GM18520 (cell line): ENCODE results near the gene HLF.

ENCODE experiments used
- ATAC-seq: cut with Tn5 transposase; IDR thresholded peaks from one replicate; pipeline ENCODE4 v1.9.1; 2021; ENCODE audit not compliant: unreplicated experiment

Gene HLF

DNA sequence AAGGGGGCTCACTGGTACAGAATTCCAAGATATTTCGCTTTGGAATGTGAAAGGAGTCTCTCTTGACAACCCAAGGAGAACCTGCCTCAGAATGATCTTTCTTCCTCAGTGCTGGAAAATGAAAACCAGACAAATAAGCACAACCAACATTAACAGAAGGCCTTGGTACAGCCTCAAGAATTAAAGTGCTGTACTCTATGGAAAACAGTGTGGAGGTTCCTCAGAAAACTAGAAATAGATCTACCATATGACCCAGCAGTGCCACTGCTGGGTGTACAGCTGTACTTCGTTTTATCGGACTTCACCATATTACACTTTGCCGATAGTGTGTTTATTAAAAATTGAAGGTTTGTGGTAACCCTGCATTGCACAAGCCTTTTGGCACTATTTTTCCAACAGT, 25.2 kb downstream of the HLF start:
- ATAC-seq: no peak

DNA sequence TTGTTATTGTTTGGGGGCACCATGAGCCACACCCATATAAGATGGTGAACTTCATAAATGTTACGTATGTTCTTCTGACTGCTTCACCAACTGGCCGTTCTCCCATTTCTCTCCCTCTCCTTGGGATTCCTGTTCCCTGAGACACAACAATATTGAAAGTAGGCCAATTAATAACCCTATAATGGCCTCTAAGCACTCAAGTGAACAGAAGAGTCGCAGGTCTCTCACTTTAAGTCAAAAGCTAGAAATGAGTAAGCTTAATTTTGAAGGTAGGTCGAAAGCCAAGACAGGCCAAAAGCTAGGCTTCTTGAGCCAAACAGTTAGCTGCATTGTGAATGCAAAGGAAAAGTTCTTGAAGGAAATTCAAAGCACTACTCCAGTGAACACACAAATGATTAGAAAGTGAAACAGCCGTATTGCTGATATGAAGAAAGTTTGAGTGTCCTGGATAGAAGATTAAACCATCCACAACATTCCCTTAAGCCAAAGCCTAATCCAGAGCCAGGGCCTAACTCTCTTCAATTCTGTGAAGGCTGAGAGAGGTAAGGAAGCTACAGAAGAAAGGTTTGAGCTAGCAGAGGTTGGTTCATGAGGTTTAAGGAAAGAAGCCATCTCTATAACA, 25.8 kb downstream of the HLF start:
- no peak for ATAC-seq

DNA sequence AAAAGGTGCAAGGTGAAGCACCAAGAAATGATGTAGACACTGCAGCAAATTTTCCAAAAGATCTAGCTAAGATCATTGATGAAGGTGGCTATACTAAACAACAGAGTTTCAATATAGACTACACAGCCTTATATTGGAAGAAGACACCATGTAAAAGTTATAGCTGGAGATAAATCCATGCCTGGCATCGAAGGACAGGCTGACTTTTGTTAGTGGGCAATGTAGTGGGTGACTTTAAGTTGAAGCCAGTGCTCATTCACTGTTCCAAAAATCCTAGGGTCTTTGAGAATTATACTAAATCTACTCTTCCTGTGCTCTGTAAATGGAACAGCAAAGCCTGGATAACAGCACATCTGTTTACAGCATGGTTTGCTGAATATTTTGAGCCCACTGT, 26.4 kb downstream of the HLF start:
- ATAC-seq: no peak

DNA sequence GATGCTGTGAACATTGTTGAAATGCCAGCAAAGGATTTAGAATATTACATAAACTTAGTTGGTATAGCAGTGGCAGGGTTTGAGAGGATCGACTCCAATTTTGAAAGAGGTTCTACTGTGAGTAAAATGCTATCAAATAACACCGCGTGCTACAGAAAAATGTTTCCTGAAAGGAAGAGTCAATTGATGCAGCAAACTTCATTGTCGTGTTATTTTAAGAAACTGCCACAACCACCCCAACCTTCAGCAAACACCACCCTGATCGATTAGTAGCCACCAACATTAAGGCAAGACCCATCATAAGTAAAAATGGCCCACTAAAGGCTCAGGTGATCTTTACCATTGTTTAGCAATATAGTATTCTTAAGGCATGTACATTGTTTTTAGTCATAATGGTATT, 27.3 kb downstream of the HLF start:
- no peak for ATAC-seq

DNA sequence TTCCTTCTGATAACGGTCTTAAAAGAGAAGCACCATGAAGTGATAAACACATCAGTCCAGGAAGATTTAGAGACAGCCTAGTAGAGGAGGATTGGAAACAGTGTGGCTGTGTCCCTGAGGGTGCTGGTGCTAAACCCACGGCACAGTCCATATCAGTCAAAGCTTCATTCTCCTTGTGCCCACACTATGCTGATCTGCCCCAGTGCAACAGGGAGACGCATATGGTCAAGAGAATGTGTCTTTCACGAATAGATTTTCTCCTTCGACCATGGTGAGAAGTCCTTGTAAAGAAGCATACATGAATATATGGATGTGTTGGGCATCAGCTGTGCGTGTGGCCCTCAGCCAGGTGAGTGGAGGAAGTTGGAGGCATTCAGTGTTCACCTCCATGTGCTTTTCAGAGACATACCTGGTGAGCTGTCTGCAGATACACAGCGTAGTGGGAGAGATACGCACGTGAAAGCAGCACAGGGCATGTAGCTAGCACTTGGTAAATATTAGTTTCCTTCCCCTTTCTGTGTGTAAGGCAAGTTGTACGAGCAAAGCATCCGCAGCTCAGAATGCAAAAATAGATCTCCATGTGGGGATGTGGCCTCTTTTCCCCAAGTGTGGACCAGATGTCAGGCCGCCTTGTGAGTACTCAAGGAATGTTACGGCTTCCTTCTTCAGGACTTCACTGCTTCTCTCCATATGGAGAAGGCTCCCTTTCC, 29.4 kb downstream of the HLF start:
- no peak for ATAC-seq

DNA sequence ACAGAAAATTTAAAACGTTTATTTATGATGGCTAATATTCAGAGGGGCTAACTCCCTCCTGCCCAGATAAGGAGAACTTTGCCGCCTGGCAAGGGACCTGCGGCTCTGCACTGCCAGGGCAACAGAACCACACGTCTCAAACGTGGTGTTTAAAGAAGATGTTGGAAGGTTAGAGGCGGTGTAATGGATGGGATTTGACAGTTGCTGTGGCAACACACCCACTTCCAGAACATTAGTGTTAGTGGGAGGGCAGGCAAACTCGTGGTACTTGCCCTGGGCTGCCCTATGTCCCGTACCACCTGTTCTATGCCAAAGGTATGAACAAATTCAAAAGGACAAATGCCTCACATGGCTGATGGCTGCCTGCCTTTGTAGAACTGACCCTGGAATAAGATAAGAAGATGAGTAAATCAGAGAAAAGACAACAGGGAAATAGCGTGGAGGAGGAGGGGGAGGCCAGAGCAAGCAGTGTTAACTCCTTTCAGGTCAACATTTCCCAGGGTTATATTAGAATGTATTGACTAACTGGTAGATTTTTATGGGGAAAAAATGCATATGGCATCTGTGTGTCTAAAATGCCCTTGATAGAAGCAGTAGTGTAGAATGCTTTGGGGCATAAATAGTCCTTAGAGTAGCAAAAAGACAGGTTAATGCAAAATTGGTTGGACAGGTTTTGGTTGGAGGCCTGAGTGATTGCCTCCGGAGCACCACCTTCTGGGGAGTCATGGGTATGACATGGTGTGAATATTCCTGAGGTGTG, 30.8 kb downstream of the HLF start:
- ATAC-seq: no peak

DNA sequence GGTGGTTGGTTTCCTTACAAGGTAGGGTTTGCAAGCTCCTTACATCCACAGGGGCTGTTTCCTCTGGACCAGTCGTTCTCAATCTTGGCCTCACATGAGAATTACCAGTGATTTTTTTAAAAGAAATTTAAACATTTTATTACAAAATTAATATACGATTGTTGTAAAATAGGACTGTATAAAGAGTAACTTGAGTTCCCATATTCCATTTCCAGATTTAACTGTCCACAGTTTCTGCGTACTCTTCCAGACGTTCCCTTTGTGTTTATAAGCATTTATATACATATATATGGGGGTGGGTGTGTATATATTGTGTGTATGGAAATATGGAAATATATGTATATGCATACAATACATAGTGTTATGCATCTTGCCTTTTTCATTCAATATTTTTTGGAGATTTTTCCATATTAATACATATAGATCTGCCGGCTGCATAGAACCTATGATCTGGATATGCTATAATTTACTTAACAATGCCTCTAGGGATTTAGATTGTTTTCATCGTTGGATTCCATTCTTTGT, 31.5 kb downstream of the HLF start:
- no peak for ATAC-seq

DNA sequence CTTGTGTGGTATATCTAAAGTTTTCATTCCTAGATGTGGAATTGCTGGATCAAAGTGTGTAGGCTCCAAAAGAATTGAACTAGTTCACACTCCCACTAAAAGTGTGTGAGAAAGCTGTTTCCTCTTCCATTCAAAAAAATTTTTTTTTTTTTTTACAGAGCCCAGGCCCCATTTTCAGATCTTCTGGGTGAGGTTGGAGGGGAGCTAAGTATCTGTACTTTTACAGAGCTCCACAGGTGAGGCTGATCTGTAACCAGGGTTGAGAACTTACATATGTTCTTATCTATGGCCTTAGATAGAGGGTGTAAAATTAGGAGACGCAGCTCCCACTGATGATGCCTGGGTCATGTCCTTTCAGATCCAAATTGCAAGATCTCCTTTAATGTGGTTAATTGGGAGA, 31.9 kb downstream of the HLF start:
- no peak for ATAC-seq

DNA sequence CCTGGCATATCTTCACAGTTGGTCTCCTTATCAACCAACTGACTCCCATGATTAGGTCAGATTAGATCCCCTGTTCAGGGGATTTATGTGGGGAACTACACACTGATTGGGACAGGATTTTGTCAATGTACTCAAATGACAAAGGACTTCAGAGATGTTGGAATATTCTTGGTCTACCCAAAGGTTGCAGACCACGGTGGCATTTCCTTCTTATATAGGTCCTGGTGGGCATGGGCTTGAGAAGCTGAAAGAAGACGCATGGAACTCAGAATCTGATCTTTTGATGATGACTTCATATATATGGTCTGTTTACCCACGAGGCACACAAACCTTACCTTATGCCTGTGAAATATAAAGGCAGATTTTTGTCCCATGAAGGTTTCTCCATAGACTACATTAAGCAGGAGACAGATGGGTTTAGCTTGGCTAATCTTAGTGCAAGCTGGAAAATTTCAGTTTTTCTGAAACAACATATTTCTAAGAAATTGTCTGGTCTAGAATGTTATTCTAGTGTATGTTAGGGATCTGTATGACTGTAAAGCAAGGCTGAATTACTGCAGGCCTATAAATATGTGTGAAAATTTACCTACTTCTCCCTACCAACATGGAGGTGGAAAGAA, 33.5 kb downstream of the HLF start:
- no peak for ATAC-seq

DNA sequence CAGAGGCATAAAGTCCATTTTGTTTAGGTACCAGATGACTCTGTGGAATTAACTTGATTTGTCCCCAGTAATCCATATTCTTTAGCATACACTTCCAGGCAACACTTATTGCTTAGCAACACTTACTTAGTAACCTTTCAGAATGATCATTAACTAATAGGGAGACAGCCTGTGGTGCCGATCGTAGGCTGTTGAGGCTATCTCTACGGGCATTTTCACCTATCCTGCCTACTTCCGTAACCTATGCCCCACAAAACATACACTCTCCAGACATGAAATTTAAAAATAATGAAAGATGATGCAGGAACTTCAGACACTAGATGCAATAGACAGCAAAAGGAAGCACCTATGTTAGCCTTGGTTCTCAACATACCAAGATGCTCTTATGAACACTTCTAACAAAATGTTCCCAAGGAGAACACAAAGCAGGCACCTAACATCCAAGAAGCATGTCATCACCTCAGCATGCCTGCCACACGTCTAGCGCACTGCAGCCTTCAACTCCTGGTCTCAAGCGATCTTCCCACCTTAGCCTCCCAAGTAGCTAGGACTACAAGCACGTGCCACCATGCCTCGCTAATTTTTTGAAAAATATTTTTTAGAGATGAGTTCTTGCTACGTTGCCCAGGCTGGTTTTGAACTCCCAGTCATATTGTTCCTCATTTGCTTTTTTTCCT, 34.5 kb downstream of the HLF start:
- no peak for ATAC-seq

DNA sequence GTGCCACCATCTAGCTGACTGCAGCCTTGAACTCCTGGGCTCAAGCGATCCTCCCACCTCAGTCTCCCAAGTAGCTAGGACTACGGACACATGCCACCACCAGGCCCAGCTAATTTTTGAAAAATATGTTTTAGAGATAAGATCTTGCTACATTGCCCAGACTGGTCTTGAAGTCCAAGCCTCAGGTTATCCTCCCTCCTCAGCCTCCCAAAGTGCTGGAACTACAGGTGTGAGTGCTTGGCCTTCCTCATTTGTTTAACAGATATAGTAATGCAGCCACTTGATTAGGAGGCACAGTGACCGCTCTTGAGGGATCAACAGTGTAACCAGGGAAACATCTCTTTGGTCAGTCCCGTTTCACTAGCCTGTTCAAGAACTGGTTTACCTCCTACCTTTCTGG, 35.1 kb downstream of the HLF start:
- no peak for ATAC-seq

DNA sequence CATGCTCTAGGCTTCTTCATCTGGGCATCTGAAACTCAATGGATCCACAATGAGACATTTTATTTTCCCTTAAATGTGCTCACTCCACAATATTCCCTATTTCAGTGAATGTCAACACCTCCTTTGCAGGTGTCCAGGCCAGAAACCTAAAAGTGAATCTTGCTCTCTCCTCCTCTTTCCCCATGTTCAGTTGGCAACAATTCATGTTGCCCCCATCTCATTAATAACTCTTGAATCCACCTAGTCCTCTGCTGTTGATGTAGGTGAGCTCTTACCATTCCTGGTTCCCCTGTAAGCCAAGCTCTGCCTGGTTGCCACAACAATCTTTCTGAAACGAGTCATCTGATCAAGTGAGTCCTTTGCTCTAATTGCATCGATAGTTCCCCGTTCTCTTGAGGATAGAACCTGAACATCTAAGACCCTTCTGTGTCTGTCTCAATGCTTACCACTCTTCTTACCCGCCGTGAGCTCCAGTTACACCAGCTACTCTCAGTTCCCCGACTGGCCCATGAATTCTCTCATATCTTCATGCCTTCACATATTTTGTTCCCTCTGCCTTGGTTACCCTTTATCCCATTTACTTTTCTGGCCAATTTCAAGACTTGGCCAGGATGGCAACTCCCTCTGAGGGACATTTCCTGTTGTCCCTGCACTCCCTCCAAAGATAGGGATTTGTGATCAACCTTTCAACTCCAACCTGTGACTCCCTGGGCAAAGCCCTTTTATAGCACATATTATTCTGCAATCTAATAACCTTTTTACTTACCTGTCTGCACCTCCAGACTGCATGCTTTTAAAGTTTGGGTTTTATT, 35.9 kb downstream of the HLF start:
- no peak for ATAC-seq

DNA sequence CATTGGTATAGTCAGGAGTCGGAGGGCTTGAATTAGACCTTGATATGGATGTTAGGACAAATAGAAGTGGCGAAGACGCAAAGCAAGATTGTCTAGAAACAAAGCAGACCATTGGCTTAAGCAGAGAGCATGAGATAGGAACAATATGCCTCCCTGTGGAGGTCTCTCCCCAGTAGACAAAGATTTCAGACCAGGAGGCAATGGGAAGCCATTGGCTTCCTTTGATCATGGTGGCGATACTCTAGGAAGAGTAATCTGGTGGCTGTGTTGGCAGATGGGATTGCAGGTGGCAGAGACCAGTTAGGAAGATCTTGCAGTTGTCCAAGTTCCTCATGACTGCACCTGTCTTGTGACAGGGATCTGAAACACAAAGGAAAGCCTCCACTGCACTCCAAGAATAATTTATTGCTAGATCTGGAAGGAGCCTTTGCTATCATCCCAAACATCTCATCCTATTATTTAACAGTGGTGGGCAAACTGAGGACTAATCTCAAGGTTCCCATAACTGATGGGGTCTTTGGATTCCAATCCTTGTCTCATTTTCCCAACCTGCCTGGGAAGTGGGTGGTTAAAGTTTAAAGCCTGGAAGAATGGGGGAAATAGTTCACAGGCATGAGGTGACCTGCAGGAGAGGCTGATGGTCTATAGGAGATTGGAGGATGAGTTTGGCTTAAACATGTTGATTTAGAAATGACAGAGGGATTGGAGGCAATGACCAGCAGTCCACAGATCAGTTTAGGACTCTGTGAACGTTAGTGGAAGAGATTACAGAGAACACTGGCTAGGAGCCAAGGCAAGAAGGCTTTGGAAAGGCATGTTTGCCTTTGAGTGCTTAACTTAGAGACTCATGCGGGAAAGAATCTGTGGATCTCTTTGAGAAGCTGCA, 37.0 kb downstream of the HLF start:
- no peak for ATAC-seq

DNA sequence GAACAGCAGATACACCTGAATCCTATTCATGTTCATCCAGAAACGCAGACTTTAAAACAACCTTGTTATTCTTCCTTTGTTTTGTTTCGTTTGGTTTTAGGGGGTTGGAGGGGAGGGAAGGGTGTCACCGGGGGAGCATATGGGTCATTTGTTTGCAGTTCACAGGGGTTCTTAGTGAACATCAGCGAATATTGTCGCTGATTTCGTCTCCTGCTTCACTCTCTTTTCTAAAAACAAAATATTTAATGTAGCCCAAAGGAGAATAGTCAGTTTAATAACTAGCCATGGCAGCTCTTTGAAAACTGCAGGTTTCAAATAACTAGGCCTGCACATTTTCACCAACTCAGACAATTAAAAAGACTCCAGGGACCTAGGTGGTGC, 37.6 kb downstream of the HLF start:
- ATAC-seq: no peak

DNA sequence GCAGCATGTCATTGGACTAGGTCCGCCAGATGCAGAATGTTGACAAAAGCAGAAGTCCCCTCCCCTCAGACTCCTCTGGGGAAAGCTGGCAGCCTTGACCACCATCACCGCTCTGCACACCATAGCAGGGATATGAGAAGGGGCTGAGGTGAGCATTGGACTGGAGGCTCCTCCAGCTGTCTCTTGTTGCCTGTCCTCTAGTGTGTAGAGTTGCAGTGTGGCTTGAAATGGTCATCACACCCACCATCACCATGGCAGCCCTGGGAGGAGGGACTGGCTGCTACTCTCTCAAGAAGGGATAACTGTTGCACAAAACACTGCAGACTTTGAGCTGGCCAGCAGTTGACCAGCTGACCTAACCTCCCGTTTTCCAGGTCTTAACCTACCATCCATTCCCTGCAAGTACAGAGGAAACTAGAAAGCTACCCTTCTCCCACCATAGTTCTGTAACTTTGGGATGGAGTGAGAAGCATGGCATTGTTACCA, 38.3 kb downstream of the HLF start:
- no peak for ATAC-seq

DNA sequence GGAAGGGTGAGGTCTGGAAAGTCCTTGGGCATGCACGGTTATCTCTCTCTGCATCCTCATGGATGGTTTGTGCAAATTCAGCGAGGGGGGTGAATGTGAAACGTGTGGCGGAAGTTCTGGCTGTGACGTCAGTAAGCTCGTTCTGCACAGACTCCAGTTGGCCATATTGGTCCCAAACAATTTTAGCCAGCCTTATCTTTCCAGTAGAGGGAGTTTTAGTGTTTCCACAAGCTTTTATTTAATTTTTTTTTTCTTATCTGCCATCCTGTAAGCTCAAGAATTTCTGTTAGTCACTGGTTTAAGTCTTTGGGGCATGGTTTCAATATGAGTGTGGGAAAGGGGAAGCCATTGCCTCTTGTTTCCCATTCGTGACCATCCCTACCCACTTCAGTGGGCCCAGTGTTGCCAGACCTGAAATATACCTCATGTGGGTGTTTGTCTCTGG, 39.0 kb downstream of the HLF start:
- no peak for ATAC-seq

DNA sequence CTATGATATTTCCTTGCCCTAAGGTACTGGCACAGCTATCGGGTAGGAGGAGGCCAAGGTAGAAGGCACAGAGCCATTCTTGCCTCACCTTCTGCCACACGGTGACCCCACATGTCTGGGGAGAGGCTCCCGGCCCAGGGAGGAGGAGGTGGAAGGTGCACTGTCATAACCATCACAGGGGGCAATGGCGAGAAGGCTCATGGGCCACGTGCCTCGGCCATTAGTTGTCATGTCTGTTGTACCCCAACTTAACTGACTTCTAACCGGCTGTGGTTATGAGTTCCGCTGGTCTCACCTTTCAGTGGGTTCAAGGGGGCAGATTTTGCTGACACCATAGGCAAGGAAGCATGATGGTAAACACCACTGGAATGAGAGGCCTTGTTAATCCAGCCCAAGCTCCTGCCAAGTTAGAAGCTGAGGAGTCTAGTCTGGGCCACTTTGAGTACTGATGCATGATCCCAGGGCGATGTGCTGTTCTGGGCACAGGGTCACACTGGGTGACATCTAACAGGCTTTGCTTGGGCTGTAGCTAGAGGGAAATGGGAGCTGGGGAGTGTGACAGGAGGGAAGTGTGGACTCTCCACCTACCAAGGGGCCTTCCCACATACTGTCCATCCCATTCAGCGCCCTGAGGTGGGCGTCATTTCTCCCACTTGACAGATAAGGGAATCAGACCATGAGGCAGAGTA, 39.6 kb downstream of the HLF start:
- no peak for ATAC-seq

DNA sequence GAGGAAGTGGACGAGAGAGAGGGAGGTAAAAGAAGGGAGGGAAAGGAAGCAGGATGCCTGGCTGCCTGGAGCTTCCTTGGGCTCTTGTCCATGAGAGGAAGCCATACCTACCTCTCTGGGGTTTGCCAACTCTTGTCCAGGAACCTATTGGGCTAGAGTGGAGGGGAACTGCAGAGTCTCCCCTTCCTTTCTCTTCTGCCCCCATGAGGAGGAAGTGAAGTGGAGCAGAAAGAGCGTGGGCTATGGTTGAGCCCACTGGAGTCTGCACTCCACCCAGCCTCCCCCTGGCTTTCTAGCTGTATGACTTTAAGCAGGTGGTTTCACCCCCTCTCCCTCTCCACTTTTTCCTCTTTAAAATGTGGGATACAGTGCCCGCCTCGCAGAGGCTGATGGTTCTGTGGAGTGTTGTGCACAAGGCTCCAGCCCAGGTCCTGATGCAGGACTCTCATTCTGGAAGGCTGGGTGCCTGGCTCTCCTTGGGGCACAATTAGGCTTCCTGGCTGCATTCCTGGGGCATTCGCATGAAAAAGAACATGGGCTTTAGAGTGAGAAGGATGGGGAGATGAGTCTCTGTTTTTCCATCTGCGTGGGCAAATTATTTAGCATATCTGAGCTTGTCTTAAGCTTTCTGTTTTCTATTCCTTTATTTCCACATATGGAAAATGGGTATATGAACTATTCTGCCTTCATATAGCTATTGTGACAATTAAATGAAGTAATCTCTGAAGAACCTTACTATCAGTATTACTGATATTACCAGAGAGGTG, 40.7 kb downstream of the HLF start:
- ATAC-seq: no peak
